ENCODE measurements around the gene SYT8.

GRCh38 chr11:1872267-1872985 is 37.6 kb downstream of the SYT8 start:
- TF ChIP-seq, protein P1, sequence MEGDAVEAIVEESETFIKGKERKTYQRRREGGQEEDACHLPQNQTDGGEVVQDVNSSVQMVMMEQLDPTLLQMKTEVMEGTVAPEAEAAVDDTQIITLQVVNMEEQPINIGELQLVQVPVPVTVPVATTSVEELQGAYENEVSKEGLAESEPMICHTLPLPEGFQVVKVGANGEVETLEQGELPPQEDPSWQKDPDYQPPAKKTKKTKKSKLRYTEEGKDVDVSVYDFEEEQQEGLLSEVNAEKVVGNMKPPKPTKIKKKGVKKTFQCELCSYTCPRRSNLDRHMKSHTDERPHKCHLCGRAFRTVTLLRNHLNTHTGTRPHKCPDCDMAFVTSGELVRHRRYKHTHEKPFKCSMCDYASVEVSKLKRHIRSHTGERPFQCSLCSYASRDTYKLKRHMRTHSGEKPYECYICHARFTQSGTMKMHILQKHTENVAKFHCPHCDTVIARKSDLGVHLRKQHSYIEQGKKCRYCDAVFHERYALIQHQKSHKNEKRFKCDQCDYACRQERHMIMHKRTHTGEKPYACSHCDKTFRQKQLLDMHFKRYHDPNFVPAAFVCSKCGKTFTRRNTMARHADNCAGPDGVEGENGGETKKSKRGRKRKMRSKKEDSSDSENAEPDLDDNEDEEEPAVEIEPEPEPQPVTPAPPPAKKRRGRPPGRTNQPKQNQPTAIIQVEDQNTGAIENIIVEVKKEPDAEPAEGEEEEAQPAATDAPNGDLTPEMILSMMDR (IDR thresholded peaks at IDR 0.05 in 4 of 5, conservative IDR thresholded peaks at IDR 0.05 in 1 of 5): no peak
- TF ChIP-seq POLR2A (IDR thresholded peaks at IDR 0.05): no peak

Measured in gastrocnemius medialis (tissue), 4 donors.